GM13977 (cell line): Measurements from ENCODE around the gene FARS2.

ENCODE experiments used
- DNase-seq: peaks from one replicate; pipeline ENCODE4 v3.0.0; 2012; ENCODE audit warnings: low spot score
- in situ Hi-C: fragments of 300-500 bp; cut with MboI; formaldehyde crosslinking; loops from one replicate; pipeline ENCODE4 v1.12.0; 2022; ENCODE audit warnings: low sequenced_read_pairs, low pct_unique_long_range_greater_than_20kb, mixed read lengths, inconsistent platforms; ENCODE audit not compliant: unreplicated experiment
- TF ChIP-seq, protein P1 (sequence below): IDR thresholded peaks from 2 replicates; pipeline ENCODE4 v1.5.1; 2012; ENCODE audit warnings: mild to moderate bottlenecking, control low read depth; ENCODE audit not compliant: insufficient read depth; ENCODE audit errors: extremely low read depth, missing control alignments

FARS2 gene

DNA sequence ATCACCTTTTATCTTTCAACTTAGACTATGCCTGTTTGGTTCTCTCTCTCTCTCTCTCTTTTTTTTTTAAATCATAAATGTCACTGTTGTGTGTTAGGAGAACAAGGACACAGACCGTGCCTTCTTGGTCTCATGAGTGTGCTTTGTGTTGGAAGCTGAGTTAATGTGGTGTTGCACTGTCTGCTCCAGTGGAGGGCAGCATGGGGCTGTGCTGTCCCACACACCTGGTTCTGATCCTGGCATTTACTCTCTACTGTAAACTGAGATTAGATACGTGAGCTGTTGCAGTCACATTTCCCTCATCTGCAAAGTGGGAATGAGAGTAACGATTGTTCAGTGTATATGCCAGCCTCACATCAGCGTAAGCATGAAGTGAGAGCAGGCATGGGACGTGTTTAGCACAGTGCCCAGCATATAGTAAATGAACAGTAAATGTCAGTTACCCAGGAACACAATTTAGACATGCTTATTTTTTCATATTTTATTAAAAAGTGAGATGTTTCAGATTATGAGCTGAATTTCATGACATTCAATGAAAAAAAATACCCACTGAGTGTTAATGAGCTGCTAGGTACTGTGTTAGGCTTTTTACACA is 161.1 kb downstream of the FARS2 start:
- peak; percentile 20 for DNase-seq
- in situ Hi-C loops, result no loop called here
- TF ChIP-seq, protein P1, sequence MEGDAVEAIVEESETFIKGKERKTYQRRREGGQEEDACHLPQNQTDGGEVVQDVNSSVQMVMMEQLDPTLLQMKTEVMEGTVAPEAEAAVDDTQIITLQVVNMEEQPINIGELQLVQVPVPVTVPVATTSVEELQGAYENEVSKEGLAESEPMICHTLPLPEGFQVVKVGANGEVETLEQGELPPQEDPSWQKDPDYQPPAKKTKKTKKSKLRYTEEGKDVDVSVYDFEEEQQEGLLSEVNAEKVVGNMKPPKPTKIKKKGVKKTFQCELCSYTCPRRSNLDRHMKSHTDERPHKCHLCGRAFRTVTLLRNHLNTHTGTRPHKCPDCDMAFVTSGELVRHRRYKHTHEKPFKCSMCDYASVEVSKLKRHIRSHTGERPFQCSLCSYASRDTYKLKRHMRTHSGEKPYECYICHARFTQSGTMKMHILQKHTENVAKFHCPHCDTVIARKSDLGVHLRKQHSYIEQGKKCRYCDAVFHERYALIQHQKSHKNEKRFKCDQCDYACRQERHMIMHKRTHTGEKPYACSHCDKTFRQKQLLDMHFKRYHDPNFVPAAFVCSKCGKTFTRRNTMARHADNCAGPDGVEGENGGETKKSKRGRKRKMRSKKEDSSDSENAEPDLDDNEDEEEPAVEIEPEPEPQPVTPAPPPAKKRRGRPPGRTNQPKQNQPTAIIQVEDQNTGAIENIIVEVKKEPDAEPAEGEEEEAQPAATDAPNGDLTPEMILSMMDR, result peak; percentile 64

DNA sequence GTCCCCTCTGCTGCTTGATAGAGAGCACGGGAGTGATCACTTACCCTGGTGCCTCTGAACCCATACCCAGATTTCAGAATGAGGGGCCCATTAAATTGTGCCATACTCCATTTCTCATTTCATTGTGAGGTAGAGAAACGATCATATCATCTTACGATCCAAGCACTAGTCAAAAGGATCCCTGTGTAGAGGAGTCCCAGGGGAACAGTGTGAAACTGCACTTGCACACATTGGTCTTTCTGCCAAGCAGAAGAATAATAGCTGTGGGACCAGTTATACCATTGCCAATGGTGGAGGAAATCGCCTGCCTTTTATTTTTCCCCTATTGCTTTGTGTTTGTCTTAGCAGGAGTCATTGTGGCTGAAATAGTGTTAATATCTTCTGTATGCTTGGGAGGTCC is 161.9 kb downstream of the FARS2 start:
- DNase-seq, result no peak
- in situ Hi-C loops, result no loop called here
- TF ChIP-seq, protein P1, result no peak

- TF ChIP-seq, protein P1, result no peak
- in situ Hi-C loops, result no loop called here
- no peak for DNase-seq
Observed at GRCh38 chr6:5424726-5425125, 163.4 kb downstream of the FARS2 start.

DNA sequence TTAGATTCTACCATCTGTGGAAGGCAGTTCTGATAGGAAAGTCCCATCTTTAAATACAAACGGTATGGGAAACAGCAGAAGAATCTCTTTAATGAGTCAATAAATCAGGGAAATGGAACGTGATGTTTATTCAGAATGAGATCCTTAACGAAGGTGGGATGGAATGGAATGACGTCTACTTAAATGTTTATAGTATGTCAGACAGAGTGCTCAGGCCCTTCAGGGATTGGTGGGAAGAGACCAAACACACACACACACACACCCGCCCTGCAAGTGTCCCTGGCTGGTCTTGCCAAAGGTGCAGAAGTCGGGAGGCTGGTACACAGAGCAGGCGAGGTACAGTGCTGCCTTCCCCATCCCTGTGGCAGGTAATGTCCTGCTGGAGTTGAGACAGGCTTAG is 164.0 kb downstream of the FARS2 start:
- no peak for DNase-seq
- in situ Hi-C loops, result no loop called here
- TF ChIP-seq, protein P1, result no peak

- DNase-seq, result no peak
- TF ChIP-seq, protein P1, result no peak
- in situ Hi-C loops, result no loop called here
Observed at GRCh38 chr6:5425797-5426196, 164.5 kb downstream of the FARS2 start.

- no peak for DNase-seq
- in situ Hi-C loops, result no loop called here
- TF ChIP-seq, protein P1, result no peak
Observed at GRCh38 chr6:5427586-5427985, 166.3 kb downstream of the FARS2 start.
